ENCODE data around the gene ECT2.
A peak's percentile ranks its signal among the peaks of the same experiment; 100 is the strongest.
"Not testable (repeated sequence)": the region's sequence is repeated elsewhere in the genome, so short reads cannot be mapped to it uniquely, and the experiment has no call there.

The ECT2 gene, protein sequence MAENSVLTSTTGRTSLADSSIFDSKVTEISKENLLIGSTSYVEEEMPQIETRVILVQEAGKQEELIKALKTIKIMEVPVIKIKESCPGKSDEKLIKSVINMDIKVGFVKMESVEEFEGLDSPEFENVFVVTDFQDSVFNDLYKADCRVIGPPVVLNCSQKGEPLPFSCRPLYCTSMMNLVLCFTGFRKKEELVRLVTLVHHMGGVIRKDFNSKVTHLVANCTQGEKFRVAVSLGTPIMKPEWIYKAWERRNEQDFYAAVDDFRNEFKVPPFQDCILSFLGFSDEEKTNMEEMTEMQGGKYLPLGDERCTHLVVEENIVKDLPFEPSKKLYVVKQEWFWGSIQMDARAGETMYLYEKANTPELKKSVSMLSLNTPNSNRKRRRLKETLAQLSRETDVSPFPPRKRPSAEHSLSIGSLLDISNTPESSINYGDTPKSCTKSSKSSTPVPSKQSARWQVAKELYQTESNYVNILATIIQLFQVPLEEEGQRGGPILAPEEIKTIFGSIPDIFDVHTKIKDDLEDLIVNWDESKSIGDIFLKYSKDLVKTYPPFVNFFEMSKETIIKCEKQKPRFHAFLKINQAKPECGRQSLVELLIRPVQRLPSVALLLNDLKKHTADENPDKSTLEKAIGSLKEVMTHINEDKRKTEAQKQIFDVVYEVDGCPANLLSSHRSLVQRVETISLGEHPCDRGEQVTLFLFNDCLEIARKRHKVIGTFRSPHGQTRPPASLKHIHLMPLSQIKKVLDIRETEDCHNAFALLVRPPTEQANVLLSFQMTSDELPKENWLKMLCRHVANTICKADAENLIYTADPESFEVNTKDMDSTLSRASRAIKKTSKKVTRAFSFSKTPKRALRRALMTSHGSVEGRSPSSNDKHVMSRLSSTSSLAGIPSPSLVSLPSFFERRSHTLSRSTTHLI

DNA sequence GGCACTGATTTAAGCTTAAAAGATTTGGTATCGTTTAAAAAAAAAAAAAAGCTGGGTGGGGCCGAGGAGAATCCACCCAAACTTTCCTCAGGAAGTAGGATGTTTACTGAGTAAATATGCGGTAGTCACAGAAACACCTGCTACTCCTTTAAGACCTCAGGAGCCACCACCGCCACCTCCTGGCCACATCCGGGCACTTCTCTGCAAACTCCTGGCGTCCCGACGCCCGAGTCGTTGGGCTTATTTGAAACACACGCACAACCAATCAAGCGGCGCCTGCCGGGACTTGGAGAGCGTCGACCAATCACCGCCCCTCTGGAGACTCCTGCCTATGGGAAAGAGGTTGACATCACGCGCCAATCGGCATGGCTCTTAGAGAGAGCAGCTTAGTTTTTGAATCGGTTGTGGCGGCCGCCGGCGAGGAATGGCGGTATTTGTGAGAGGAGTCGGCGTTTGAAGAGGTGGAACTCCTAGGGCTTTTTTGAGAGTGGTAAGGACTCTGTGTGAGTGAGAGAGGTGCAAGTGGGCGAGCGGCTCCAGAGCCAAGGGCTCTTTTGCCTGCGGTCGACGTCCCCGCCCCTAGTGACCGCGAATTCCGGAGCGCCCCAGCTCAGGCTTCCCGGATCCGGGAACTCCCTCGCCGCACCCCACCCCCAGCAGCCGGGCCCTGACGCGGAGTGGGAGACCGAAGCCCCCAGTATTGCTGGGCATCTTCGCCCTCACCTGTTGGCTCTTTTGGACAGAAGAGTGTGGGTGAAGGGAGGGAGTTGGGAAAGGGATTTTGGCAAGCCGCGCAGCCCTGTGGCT is at the start of gene ECT2:
Gene ECT2, plus strand, starts transcription at position 359 of the 807 bp plus-strand sequence. CDS start 3,805 bp downstream, outside the sequence.
- peak; percentile 100 for DNase-seq (ENCODE audit: low read depth)

DNA sequence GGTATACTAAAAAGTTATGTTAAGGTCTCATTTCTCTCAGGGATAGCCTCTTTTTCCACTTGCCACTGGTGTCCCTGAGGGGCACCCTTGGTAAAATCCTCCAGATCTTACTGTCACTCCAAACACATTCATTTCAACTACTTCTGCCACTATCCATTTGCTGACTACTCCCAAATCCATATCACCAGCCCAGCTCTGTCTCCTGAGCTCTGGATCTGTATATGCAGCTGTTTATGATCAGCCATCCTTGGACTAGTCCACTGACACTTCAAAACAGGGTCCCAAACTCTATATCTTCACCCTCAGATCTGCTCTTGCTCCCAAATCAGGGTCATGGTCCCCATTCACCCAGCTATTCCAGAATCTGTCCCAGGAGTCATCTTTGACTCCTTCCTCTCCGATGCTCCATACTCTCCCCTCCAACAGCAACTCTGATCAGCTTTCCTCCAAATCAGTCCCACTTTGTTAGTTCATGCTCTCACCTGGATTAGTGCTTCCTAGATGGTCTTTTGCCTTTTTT is 49.5 kb upstream of the ECT2 start:
- no peak for DNase-seq (ENCODE audit: low read depth)

DNA sequence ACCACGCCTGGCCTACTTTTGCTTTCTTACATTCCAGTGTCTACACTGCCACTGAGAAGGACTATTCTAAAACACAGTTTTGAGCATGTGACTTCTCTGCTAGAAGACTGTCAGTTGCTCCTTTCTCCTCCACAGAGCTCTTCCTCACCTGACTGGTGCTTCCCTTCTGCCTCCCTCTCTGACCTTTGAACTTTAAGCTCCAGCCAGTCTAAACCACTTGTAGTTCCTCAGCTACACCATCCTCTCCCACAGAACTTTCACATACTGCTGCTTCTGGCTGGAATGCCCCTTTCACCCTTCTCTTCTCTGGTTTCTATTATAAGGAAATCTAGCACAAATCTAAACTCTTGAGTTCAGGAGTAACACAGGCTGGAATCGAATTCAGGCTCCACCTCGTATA is 48.8 kb upstream of the ECT2 start:
- DNase-seq (ENCODE audit: low read depth) = no peak

DNA sequence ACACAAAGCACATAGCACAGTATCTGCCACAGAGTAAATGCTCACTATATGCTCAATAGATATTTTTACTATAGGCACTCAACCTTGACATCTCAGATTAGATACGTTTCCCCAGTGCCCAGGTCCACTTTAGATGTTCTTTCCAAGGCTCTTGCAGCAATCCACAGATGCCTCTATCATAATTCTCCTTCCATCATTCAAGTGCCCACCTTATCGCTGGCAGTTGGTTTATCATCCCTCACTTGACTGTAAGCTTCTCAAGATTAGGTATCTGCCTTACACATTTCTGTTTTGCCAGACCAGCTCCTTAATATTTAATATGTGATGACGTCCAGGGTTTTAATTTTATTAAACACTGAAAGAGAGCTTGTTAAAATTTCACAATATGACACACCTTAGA is 48.3 kb upstream of the ECT2 start:
- DNase-seq (ENCODE audit: low read depth) = no peak

DNA sequence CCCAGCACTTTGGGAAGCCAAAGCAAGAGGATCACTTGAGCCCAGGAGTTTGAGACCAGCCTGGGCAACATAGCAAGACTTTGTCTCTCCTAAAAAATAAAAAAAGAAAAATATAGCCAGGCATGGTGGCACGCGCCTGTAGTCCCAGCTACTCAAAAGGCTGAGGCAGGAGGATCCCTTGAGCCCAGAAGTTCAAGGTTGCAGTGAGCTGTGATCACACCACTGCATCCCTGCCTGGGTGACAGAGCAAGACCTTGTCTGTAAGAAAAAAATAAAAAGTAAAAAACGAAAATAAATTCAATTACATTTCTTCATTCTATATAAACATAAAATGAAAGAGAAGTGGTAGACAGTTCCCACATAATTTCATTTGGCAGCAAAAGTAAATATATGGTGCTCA is 47.8 kb upstream of the ECT2 start:
- DNase-seq (ENCODE audit: low read depth) = not testable (repeated sequence)

DNA sequence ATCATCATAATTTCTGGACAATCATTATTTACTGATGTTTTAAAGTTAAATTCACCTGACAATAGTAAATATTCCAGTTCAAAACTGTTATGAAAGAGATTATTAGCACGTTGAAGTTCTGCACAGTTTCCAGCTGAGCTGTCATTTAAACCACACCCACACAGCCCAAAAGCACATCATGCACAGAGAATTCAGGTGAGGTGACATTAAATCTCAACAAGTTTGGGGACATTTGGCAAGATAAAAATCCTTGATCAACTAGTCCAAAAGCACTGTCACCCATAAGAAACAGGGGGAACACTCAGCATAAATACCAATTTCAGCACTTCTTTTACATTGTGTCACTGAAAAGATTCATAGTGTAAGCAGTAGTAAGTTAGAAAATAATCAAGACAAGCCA is 46.5 kb upstream of the ECT2 start:
- DNase-seq (ENCODE audit: low read depth) = no peak

DNA sequence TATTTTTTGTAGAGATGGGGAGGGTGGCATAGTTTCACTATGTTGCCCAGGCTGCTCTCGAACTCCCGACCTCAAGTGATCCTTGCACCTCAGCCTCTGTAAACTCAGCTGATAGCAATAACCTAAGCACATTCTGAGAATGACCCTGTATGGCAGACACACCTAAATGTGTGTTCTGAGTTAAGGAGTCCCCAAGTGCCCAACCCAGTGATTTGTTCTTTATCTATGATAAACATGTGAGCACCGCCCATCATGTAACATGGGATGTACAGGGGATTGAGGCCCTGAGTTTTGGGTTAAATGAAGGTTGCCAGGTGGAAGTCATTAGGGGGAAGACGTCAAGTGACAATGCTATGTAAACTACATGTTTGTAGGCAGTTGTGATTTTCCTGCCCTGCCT is 45.4 kb upstream of the ECT2 start:
- no peak for DNase-seq (ENCODE audit: low read depth)

DNA sequence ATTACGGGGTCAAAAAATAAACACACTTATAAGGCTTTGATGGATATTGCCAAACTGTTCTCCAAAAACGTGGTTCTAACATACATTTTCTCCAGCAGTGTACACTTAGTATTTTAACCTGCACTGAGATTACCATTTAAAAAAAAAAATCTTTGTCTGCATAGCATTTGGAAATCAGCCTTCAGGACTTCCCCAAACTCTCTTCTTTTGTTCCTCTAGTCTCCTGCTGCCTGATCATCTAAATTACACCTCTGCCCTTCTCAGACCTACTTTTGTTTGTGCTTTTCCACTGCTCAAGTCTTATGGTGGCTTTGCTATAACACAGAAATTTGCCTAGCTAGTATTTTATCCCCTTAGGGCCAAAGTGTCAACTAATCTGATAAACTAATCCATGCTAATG is 43.5 kb upstream of the ECT2 start:
- no peak for DNase-seq (ENCODE audit: low read depth)

DNA sequence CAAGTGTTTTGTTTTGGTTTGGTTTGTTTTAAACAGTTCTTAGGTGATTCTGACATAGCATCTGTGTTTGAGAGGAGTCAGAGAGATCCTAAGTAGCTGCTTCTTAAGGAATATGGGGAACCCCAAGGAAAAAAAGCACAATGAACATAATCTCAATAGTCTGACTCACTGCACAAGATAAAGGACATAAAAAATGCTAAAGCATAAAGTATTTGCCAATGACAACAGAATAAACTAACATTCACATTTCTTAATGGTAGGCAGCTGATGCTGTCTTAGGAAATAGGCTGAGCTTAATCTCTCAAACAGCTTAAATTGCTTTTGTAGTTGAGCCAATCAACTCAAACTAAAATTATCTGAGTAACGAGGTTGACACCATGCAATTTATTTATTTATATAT is 42.6 kb upstream of the ECT2 start:
- peak; percentile 76 for DNase-seq (ENCODE audit: low read depth)

DNA sequence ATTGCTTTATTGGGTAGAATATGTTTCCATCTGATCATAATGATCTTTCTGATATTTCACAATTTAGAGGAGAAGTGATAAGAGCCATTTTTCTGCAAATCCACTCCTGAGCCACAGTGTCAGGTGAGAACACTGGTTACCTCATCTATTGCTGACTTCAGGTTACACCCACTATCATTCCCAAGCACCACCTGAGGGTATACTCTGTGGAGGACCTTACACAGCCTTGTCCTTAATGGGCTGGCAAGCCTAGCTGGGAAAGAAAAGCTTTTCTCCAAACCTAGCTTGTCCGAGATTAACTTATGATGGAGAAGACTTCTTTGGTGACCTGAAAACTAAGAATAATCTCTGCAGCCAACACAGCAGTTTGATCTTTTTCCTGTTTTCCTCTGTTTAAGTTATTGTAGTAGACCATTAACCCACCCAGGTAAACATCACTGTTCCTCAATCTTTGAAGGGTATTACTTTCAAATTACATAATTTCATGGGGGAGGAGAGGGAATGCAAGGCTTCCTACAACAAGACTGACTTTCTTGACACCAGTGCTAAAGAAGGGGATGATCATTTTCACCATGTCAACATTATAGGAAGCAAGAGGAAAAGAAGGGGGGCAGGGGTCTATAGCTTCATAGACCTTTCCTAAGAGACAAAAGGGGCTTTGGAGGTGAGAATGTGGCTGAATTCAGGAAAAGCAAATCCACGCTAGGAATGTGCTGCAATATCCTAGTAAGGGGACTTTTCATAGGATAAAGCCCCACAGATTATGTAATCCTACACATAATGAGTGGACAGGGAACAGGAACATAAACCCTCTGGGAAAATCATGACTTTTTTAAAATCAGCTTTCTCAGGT is 41.4 kb upstream of the ECT2 start:
- DNase-seq (ENCODE audit: low read depth) = no peak

DNA sequence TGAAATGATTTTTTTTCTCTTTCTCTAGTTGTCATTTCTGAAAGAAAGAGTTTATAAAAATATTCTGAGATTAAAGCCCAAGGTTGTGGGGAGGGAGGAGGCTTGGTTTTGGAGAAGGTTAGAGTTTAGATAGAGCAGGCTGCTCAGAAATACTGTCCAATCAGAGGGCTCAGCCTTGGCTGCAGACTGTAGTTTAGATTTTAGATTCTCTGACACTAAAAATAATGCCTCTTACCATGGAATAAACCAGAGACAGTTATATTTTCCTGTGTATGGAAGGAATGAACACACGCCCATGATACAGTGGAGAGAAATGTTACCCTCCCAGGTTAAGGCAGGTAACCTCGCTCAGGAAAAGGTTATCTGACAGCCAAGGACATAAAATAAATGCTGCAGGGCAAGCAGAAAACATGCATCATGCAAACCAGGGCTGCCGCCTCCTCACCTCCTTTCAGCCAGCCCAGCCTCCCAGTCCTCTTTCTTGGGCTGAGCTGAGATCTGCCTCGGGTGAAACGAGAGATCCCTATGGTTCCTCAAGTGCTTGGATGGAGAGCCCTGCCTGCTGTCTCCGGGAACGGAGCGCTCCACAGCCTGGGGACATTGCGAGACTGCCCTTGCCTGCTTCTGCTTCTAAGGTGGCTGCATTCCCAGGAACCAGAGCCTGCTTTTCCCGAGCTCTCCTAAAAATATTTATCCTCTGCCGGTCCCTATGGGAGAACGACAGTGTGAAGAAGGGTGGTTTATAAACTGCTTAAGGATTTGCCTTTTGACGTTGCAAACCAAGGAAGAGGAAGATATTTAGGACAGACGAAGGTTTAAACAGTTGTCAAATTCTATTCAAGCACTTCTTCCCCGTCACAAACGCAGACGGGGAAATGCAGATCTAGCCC is 40.5 kb upstream of the ECT2 start:
- peak; percentile 39 for DNase-seq (ENCODE audit: low read depth)

DNA sequence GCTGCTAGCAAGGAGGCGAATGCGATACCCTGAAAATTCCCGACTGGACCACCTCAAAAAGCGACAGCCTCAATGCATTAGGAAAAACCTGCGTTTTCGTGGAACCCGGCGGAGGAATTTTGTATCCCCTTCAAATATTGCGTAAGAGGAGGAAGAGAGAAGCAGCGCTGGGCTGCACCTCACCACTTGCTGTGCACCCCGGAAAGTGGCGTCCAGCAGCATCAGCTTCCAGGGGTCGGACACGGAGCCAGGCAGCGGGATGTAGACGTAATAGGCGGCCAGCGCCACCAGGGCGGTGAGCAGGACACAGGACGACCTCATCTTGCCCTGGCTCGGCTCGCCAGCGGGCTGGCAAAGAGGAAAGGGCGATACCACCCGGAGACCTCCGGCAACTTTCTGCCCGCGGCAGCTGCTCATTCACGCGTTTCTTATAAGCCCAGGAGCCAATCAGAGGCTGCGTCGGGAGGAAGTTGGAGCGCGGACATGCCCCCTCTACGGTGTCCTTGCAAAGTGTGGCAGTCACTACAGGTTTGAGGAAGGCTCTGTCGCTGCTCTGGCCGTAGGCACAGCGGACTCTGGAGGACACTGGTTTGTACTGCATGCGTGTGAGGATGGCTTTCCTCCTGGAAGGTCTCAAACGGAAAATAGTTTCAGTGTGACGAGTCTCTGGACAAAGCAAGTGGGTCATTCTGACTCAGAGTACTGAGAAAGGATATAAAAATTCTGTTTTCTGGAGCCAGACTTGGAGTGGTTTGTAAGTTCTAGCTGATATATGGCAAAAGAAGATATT is 39.7 kb upstream of the ECT2 start, which contains the start of gene NCEH1:
Gene NCEH1, minus strand, starts transcription at position 404 of the 790 bp plus-strand sequence. Its CDS starts 83 bp downstream, at position 321.
- peak; percentile 94 for DNase-seq (ENCODE audit: low read depth)

DNA sequence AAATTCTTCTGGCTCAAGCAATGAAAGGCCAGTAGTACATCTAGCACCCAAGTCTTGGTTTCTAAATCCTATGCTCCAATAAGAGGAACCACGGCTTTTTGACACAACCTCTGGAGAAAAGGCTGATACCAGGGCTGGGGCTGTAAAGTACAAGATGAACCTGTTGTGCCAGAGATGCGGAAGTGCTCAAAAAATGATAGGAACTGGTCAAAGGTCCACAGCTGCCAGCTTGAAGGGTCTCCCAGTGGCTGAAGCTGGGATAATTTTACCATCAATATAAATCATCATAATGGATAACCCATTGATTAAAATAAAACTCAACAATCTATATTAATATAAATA is 39.1 kb upstream of the ECT2 start:
- no peak for DNase-seq (ENCODE audit: low read depth)

DNA sequence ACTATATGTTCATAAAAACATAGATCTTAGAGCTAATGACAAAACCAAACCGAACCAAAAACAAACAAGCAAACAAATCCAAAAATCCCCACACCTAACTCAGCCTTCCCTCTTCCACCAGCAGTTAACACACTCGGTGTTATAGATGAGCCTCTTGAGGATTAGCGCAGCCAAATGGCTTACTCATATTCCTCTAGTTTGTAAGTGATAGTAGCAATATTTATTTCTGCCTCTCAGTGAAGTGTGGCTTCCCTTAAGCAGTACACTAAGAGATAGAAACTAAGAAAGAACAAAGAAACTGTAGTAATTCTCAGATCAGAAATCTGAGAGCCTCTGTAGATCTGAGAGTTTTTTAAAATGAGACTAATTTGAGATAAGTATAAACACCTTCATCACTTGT is 37.2 kb upstream of the ECT2 start:
- no peak for DNase-seq (ENCODE audit: low read depth)

DNA sequence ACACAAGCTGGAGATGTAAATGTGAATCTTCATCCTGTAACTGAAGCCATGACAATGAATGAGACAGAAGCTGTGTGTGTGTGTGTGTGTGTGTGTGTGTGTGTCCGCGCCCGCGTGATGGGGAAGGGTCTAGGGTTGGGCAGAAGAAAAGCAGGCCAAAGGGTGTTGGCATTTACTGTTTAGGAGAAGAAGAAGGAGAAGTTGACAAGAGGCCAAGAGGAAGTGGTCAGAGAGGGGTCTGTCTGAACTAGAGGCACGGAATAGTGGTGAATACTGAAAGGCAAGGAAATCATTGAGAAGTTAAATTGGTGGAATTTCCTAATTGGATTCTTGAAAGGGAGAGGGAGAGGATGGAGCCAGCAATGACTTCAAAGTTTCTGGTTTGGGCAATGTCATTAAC is 34.0 kb upstream of the ECT2 start:
- no peak for DNase-seq (ENCODE audit: low read depth)

DNA sequence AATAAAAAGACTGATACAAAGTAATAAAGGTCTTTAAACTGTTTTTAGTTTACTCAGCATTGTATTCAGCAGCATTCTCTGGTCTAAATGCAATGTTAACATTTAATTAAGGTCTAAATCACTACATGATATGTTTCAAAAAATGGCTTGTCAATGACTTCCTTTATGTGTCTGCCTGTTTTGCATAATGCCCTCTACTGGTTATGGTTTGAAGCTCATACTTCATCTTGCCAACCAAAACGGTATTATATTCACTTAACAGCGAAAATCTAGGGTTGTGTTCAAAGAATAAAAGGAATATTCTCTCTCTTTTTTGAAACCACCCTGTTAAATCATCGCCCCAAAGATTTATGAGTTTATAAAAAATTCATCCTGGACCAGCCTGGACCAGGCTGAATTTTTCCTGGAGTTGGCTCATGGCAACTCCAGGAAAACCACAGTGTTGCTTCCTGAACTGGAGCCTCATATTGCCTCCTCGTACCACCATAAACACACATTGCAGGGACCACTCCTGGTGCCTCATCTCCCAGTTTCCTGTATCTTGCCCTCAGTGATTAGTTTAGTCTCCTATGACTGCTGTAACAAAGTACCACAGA is 32.9 kb upstream of the ECT2 start:
- DNase-seq (ENCODE audit: low read depth) = no peak

DNA sequence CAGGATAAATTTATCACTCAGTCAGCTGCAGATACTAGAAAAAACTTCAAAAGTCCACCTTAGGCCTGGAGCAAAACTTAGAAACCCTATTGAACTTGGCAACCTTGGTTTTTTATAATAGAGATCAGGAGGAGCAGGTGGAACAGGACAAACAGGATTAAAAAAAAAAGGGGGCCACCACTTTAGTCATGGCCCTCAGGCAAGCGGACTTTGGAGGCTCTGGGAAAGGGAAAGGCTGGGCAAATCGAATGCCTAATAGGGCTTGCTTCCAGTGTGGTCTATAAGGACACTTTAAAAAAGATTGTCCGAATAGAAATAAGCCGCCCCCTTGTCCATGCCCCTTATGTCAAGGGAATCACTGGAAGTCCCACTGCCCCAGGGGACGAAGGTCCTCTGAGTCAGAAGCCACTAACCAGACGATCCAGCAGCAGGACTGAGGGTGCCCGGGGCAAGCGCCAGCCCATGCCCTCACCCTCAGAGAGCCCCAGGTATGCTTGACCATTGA is 27.9 kb upstream of the ECT2 start:
- not testable (repeated sequence) for DNase-seq (ENCODE audit: low read depth)

DNA sequence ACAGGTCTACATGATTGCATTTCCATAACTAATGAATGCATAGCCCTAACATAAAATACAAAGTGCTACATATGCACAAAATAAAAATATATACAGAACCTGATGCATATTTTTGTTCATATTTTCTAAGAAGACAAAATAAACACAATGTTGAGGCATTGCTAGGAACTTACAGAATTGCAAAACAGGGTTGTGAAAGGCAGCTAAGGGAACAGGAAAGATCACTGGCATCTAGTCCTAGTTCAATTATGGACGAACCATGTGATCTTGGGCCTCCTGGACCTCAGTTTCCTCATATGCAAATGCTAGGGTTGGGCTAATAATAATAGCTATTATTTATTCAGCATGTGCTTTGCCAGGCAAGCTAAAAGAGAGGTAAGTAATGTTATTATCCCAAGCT is 24.1 kb upstream of the ECT2 start:
- peak; percentile 60 for DNase-seq (ENCODE audit: low read depth)

DNA sequence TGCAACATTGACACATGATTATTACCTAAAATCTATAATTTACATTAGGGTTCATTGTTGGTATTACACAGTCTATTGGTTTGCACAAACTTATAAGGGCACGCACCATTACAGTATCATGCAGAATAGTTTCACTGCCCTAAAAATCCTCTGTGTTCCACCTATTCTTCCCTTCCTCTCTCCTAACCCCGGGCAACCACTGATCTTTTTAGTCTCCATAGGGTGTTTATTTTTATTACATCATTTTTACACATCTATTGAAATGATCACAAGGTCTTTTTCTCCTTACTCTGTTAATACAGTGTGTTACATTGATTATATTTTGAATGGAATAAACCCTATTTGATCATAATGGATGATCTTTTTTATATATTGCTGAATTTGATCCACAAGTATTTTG is 15.5 kb upstream of the ECT2 start:
- no peak for DNase-seq (ENCODE audit: low read depth)
